IMR-90 (cell line): ENCODE results near the gene PEX19.

ENCODE experiments used
- CHD1 ChIP-seq: IDR thresholded peaks from 2 replicates; pipeline ENCODE4 v1.6.1; 2012; ENCODE audit warnings: low read depth, low read length, improper control_type of control experiment
- CTCF ChIP-seq: conservative IDR thresholded peaks from 2 replicates; pipeline ENCODE4 v1.5.1; 2012; ENCODE audit warnings: mild to moderate bottlenecking, low read depth, low read length, improper control_type of control experiment
- POLR2A ChIP-seq: IDR thresholded peaks from 2 replicates; pipeline ENCODE4 v1.6.1; 2012; ENCODE audit warnings: mild to moderate bottlenecking, low read depth, low read length

- TF ChIP-seq CTCF (no peak), POLR2A (no peak), CHD1 (no peak)
Observed at GRCh38 chr1:160330119-160330518, 45.2 kb upstream of the PEX19 start.
